NCI-H2171 treated with DMSO at 0.1 percent for 48 hours (cell line): ENCODE data around the gene FAM186B.

Experiments used
- DNase-seq: peaks from one replicate; lab custom pipeline; 2025; lab: John Stamatoyannopoulos, UW

Gene FAM186B

DNA sequence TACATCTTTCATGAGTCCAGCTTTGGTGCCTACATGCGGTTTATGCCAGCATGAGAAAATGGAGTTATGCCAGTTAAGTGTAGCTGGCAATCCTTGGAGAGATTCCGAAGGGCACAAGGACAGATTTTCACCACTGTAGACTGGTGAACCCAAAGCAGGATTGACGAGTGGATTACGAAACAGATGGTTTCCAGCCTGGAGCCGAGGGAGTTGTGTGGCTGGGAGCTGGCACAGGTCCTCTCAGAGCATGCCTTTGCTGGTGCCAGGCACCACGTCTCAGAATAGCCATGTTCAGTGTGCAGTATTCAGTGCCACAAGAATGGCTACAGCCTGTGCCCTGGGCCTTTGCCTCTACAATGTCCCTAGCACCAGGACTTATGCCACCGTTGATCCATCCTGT lies 53.4 kb downstream of the FAM186B start:
- DNase-seq, result peak; percentile 26

DNA sequence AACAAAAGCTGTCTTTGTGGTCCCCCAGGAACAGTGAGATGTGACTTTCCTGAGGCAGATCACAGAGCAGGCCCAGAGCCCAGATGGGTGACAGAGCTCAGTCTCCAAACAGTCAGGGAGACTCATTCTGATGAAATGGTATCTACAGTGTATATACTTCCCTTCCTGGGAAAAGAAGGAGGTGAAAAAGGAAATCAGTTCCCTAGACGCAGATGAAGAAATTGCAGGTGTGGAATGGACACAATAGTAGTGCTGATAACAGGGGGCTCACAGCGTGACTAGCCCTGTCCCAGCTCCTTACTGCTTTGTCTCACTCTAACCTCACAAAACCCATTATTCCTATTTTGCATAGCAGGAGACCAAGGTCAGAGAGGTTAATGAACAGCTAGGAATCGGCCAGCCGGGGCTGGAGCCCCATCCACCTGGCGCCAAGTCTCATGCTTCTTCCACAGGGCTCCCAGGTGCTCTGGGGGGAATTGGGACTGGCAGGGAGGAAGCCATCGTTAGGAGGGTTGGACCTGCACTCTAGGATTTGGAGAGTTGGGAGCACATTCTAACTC lies 54.7 kb downstream of the FAM186B start:
- DNase-seq, result peak; percentile 22

DNA sequence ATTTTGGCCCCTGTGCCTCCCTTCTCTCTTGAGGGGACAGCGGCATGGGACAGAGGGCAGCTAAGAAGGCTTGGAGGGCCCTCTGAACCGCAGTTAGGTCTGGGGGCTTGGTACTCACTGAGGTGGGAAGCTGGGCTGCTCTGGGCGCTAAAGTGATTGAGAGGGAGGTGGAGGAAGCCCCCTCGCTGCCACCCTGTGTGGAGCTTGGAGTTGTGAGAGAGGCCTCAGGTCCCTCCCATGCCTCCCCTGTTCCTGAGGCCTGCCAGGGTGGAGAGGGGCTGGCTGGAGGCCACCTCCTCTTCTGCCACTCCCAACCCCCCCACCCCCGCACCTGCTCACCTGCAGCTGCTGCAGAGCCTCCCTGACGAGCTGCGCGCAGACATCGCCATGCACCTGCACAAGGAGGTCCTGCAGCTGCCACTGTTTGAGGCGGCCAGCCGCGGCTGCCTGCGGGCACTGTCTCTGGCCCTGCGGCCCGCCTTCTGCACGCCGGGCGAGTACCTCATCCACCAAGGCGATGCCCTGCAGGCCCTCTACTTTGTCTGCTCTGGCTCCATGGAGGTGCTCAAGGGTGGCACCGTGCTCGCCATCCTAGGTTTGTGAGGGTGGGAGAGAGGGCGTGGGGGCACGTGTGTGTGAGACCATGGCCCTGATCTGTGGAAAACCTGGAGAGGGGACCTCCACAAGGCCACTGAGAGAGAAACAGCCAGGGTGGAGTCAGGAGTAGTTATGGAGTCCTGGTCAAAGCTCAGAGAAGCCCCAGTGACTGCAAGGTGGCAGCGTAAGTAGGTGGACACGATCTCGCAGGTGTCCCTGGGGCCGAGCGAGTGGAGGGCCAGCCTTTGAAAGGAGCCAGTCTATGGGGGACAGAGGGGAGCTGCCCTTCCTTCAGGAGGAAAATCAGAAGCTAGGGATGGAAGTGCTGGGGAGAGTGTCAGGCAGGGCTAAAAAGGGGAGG lies 55.4 kb downstream of the FAM186B start:
- DNase-seq, result peak; percentile 71

DNA sequence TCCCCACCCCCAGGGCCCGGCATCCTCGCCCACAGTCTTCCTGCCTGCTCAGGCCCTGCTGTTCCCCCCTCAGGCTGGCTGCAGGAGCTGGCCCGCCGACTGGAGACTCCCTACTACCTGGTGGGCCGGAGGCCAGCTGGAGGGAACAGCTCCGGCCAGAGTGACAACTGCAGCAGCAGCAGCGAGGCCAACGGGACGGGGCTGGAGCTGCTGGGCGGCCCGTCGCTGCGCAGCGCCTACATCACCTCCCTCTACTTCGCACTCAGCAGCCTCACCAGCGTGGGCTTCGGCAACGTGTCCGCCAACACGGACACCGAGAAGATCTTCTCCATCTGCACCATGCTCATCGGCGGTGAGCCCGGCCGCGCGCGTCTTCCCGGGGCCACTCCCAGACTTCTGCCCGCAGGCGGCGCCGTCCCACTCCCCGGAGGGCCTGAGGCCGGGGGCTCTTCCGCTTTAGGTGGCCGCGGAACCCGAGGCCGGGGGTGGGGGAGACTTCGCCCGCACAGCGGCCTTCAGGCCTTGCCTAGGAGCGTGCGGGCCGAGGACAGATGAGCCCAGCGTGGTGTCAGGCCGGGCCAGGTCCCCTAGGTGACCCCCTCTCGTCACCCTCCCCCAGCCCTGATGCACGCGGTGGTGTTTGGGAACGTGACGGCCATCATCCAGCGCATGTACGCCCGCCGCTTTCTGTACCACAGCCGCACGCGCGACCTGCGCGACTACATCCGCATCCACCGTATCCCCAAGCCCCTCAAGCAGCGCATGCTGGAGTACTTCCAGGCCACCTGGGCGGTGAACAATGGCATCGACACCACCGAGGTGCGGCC lies 56.4 kb downstream of the FAM186B start:
- DNase-seq, result no peak

DNA sequence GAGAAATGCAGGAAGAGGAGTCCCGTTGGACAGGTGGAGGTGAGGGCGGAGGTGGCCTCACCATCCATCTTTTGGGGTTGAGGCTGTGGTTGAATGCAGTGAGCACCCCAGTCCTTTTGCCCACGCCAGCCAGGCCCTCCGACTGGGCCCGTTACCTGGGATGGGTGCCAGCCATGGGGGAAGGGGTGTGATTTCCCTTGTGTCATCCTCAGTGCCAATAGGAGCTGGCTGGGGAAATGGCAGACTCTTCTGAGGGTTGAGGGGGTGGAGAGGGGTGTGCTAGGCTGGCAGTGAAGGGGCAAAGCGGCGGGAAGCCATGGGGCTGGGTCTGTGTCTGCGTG lies 57.0 kb downstream of the FAM186B start:
- no peak for DNase-seq

DNA sequence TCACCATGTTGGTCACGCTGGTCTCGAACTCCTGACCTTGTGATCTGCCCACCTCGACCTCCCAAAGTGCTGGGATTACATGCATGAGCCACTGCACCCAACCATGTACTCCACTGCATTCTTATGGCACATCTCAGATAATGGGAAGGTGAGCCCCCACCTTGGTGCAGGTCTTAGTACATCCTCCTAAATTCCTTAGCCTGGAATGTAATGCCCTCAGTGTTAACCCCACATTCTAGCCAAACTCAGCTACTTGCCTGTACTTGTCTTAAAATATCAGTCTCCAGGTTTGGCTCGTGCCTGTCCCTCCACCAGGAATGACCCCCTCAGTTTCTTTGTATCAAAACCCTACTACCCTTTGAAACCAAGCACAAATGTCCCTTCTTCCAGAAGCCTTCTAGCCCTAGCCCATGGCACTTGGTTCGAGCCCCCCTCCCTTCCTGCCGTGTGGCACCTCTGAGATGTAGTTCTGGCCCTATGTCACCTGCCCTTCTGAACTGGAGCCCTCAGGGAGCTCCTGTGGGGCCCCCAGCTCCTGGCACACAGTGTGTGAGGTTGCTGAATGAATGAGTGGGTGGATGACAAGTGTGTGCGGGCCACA lies 58.2 kb downstream of the FAM186B start:
- DNase-seq, result no peak

DNA sequence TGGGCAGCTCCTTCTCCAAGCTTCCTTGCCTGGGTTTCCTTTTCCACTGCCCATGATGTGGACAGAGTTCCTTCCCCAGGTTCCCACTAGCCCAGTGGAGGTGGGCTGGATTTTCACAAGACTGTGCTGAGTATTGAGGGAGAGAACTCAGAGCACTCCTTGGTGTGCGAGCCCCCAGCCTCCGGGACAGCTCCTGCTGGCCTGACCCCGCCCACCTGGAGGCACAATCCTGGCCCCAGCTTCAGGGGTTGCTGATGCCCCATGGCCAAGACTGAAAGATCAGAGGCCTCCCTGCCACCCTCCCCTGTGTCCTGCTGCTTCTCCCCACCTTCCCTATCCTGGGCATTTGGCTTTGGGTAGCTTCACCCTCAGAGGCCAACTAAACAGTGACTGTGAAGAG lies 59.0 kb downstream of the FAM186B start:
- DNase-seq, result no peak

DNA sequence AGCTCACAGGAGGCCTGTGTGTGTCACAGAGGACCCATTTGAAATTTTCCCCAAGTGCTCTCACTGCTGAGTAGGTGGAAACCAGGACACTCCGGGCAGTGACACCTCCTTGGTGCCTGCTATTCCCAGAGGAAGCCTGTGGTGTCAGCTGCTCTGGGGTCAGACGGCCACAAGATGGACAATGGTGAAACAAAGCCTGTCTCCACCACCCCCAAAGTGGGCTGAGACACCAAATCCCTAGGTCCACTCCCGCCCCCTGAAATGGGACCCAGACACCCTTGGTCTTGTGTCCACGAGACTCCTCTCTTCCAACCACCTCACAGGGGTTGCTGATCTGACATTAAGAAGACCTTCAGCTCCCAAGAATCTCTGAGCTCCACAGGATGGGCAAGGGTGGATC lies 59.6 kb downstream of the FAM186B start:
- DNase-seq, result no peak

DNA sequence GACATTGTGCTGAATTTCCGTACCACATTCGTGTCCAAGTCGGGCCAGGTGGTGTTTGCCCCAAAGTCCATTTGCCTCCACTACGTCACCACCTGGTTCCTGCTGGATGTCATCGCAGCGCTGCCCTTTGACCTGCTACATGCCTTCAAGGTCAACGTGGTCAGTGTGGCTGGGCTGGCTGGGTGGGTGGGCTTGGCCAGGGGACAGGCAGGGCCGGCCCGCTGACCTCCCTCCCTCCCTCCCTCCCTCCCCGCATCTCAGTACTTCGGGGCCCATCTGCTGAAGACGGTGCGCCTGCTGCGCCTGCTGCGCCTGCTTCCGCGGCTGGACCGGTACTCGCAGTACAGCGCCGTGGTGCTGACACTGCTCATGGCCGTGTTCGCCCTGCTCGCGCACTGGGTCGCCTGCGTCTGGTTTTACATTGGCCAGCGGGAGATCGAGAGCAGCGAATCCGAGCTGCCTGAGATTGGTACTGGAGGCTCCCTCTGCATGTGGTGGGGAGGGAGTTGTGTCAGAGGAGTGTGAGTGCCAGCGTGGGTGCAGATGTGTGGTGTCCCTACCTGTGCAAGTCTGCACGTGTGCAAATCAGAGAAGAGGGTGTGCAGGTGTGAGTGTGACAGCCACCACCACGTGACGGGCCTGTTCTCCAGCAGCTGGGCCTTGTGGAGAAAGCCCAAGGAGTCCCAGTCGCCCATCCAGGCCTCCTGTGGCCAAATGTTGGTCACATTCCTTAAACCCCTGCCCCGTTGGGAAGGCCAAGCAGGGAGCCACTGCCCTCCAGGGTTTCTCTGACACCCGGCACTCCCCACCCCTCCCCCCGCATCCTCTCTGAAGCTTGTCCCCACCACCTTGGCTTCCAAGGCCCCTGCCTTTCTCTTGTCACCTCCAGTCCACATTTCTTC lies 61.3 kb downstream of the FAM186B start:
- DNase-seq, result no peak

DNA sequence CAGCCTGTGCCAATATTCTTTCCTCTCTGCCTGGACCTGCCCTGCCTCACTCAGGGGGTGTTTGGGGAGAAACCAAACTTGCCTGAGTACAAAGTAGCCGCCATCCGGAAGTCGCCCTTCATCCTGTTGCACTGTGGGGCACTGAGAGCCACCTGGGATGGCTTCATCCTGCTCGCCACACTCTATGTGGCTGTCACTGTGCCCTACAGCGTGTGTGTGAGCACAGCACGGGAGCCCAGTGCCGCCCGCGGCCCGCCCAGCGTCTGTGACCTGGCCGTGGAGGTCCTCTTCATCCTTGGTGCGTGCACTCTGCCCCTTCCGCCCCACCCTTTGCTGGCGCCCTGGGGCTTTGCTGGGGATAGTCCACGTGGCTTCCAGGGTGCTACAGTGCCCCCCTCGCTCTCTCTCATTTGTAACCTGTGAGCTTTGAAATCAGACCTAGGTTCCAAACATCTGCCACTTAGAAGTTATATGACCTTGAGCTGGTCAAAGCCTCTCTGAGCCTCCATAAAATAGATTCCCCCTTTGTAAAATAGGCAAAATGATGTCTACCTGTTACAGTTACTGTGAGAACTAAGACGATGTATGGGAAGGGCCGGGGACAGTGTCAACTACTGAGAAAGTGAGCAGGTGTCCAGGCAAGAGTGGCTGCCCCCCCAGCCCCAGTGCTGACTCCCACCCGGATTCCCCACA lies 62.1 kb downstream of the FAM186B start:
- peak; percentile 31 for DNase-seq

DNA sequence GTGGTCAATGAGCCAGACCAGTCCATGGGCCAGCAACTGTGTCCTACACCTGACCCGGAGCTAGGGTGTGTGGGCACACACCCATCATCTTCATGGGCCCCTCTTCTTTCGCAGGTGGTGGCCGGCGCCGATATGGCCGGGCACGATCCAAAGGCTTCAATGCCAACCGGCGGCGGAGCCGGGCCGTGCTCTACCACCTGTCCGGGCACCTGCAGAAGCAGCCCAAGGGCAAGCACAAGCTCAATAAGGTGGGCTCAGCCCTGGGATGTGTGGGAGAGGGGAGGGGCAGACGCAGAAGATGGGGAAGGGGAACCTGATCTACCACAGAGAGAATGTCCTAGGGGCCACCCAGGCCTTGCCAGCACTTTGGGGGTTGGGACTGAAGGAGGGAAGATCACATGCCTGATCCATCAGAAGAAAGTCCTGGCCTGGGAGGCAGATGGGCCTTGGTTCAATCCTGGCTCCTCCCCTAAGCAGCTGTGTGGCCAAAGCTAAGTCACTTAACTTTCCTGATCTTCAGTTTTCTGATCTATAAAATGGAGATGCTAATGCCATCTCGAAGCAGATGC lies 62.8 kb downstream of the FAM186B start:
- no peak for DNase-seq

DNA sequence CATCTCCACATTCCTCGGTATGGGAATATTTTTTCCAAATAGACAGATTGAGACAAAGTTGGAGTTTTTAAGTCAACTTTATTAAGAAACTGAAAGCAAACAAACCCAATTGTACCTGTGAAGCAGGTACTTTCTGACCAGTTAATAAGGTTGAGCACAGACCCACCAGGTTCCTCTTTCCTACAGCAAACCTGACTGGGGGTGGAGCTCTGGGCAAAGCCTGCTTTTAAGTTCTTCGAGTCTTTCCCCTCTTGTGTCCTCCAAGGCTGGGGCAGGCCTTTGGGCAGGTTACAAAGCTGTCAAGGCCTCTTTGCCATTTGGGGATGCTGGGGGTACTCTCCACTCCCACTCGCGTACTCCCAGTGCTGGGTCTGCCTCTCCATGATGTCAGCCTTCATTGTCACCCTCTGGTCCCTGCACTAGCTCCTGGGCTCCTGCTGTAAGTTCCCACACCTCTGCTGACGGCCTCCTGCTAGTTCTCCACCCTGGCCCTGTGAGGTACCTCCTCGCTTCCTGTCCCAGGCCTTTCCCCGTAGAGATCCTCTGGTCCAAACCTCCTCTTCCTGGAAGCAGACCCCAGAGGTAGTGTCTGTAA lies 63.4 kb downstream of the FAM186B start:
- DNase-seq, result no peak

DNA sequence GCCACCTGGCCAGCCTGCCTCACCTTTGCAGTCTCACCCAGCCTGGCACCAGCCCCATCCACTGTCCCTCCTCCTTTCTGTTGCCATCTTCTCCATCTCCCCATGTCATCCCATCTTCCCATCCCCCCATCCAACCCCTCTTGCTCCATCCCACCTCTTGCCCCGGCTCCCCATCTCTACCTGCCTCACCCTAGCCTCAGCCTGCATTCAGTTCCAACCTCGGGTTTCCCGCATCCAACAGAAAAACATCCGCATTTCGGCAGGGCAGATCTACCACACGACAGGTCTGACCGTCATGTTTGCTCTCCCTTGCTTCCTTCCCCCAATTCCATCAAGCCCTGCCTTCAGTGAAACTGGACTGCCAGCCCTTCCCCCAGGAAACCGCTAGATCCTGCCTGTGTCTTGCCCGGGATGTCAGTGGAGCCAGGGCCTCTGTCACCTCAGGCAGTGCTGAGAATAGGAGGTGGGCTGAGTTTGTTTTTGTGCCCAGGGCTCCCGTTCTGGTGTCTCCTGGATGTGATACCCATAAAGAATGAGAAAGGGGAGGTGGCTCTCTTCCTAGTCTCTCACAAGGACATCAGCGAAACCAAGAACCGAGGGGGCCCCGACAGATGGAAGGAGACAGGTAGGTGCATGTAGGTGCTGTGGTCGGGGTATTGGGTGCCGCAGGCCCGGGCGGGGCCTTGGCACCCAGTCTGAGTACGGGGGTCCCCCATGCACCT lies 64.1 kb downstream of the FAM186B start:
- no peak for DNase-seq

DNA sequence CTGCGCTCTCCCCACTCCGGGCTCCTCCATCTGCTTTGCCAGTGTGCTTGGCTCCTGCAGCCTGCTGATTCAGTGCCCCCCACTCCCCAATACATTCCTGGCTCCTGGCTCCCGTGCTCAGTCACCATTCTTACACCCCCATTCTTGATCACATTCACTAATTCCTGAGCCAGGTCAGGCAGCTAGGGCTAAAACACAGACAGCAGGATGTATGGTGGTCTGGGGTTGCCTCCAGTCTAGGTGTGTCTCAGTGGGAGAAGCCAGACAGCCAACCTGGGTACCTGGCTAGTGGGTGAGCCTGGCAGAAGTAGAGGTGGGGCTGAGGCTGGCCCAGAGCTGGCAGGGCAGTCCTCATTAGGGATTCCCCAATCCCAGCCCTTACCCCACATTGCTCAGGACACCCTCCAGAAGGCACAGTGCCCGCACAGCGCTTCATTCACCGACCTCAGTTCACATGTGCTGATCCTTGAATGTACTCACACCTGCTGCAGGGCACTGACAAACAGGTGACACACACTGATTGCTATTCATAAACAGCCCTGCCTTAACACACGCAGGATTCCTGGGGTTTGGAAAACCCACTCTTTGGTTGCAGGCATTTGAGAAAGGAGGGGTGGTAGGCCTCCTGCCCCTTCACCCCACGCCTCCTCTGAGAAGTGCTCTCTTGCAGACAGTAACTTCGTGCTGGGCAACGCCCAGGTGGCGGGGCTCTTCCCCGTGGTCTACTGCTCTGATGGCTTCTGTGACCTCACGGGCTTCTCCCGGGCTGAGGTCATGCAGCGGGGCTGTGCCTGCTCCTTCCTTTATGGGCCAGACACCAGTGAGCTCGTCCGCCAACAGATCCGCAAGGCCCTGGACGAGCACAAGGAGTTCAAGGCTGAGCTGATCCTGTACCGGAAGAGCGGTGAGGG lies 65.0 kb downstream of the FAM186B start:
- DNase-seq, result no peak

DNA sequence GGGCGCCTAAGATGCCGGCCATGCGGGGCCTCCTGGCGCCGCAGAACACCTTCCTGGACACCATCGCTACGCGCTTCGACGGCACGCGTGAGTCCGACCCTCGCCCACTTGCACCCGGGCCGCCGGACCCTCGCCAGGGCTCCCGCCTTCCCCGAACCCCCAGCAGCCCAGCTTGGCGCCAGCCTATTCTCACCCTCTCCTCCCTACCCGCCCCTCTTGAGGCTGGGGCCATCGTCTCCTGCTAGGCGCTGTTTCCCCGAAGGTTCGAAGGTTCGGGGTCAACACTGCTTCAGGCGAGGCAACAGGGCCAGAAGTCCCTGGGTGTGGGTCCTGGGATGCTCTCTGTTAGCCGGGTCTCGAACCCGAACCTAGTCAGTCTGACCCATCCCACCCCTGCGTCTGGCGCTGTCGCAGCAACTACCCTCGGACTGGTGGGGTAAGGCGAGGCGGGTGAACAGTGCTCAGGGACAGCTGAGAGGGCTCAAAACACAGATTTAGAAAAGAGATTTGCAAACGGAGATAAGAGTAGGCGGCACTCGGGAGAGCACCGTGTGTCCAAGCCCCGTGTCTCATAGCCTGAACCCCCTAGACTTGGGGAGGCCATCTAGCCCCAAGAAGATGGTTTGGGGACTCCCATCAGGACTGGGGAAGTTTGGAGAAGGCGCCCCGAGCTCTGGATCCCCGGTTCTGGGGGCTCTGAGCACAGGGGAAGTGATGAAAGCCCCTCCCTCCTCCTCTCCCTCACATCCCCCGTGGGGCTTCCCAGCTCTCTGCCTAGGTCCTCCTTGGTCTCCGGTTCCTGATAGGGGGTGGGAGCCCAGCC lies 65.8 kb downstream of the FAM186B start:
- peak; percentile 11 for DNase-seq

DNA sequence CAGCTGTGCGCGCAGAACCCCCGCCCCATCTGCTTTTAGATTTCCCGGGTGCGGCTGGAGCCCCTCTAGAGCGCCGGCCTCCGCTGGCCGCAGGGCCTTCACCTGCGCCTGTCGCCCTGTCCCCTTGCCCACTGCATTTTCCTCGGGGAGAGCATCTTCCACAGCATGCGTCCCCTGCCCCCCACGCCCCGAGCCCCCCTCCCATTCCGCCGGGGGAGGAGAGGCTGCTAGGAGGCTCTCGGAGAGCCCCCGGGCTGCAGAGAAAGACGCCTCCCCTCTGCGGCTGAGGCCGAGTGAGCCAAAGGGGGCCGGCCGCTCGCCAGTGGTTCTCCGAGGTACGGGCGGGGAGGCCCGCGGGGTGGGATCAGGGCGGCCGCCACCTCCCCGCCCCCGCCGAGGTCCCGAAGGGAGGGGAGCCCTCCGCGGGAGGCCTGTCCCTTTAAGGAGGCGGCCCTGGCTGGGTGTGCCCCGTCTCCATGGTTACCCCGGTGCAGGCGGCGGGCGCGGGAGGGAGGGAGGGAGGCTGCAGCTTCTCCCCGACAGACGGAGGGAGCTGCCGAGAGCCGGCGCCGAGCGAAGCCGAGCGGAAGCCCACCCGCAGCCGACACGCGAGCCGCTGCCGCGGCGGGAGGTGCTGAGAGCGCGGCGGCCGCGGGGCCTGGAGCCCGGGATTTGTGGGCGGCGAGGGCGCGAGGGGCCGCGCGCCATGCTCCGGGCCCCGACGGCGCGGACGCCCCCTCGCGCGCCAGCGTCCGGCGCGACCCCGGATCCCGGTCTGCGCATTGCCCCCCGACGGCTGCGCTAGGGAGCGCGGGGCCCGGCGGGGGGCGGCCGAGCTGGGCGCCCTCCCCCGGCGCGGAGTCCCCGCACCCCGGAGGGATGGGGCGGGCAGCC lies 66.7 kb downstream of the FAM186B start, which contains the start of gene KCNH3:
KCNH3 (plus strand) TSS at position 521 of the 894 bp plus-strand sequence. CDS start 387 bp downstream, outside the sequence.
- peak; percentile 77 for DNase-seq
